GM18870 (cell line): ENCODE results near the gene ANKDD1A.
A peak's percentile ranks its signal among the peaks of the same experiment; 100 is the strongest.

Experiments used
- ATAC-seq: cut with Tn5 transposase; IDR thresholded peaks from one replicate; pipeline ENCODE4 v1.9.1; 2021; ENCODE audit warnings: moderate library complexity; ENCODE audit not compliant: unreplicated experiment

ANKDD1A gene

GRCh38 chr15:64911311-64912186 is at the start of gene ANKDD1A:
Gene ANKDD1A, plus strand, starts transcription at chr15:64911902. Its CDS starts 29 bp downstream, at chr15:64911931.
- ATAC-seq: no peak

- no peak for ATAC-seq
These were observed 49.7 kb upstream of the ANKDD1A start for GRCh38 chr15:64861960-64862359.

- ATAC-seq: no peak
These were observed 49.3 kb upstream of the ANKDD1A start for GRCh38 chr15:64862408-64862807.

DNA sequence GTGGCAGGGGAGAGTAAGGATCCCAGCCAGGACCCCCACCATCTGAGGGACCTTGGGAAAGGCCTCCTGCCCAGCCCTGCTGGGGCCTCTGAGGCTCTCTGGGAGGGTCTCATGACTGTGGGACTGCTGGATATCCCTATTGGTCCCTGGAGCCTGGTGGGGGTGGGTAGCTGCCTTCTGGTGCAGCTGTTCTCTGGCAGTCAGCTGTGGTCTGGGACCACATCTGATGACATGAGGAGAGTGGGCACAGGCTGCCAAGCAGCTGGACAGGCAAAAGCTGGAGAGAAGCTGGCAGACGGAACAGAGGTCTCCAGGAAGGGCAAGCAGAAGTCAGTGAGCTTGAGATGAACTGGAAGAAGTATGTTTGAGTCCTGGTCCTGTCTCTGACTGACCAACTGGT is 47.6 kb upstream of the ANKDD1A start:
- no peak for ATAC-seq

DNA sequence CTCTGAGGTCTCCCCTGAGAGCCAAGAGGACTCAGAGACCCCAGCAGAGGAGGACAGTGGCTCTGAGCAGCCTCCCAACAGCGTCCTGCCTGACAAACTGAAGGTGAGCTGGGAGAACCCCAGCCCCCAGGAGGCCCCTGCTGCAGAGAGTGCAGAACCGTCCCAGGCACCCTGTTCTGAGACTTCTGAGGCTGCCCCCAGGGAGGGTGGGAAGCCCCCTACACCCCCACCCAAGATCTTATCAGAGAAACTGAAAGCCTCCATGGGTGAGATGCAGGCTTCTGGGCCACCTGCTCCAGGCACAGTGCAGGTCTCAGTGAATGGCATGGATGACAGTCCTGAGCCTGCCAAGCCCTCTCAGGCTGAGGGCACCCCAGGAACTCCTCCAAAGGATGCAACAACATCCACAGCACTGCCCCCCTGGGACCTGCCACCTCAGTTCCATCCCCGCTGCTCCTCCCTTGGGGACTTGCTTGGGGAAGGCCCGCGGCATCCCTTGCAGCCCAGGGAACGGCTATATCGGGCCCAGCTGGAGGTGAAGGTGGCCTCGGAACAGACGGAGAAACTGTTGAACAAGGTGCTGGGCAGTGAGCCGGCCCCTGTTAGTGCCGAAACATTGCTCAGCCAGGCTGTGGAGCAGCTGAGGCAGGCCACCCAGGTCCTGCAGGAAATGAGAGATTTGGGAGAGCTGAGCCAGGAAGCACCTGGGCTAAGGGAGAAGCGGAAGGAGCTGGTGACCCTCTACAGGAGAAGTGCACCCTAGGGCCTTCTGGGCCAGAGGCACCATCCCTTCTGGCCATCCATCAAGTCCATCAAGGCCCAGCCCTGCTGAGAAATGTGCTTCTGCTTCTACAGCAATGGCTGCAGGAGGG is 46.3 kb upstream of the ANKDD1A start:
- no peak for ATAC-seq

DNA sequence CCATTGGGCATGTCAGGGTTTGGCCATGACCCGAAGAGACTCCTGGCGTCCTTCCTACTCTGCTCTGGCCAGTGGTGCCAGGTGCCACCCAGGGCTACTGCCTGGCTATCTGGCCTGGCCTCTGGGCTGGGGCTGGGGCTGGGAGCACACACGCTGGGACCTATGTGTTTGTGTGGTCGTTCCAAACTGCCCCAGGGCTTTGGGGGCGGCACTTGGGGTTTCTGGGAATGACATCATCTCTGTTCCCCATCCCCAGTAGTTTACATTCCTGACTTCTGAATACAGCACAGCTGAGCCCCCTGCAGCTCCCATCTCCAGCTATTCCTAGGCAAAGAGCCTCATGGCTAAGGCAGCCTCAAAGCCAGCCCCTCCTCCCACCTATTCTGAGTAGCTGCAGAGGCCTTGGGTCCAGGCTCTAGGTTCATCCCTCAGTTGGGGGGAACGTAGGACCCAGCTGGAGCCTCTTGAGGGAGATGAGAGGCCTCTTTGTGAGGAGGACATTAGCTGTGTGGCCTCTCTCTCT is 45.6 kb upstream of the ANKDD1A start:
- ATAC-seq: no peak

DNA sequence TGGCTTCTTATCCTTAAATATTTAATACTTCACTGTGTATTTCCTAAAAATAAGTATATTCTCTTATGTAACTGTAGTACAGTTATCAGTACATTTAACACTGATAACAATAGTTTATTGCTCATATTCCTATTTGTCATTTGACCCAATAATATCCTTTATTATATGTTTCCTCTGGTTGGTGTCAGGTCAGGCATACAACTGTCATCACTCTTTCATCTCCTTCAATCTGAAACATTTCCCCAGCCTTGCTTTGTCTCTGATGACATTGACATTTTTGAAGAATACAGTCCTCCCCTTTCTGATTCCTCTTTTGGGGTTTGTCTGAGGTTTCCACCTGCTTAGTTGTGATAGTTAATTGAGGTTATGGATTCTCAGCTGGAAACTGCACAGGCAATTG is 42.2 kb upstream of the ANKDD1A start:
- ATAC-seq: no peak

DNA sequence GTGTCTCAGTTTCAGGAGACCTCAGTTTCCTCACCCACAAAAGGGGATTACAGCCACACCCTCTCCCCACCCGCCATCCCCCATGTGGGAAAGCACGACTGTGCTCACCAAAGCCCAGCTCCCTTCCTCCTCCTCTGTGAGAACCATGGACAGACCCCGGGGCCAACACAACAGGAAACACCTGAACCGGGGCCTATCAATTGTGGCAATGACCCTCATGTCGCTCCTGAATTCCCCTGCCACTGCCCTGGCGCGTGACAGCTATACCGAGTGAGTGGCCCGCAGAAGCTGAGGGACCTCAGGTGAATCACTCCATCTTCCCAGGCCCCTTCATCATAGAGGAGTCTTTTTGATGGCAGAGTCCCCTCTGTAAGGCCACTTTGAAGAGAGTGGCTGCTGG is 41.3 kb upstream of the ANKDD1A start:
- ATAC-seq: no peak

DNA sequence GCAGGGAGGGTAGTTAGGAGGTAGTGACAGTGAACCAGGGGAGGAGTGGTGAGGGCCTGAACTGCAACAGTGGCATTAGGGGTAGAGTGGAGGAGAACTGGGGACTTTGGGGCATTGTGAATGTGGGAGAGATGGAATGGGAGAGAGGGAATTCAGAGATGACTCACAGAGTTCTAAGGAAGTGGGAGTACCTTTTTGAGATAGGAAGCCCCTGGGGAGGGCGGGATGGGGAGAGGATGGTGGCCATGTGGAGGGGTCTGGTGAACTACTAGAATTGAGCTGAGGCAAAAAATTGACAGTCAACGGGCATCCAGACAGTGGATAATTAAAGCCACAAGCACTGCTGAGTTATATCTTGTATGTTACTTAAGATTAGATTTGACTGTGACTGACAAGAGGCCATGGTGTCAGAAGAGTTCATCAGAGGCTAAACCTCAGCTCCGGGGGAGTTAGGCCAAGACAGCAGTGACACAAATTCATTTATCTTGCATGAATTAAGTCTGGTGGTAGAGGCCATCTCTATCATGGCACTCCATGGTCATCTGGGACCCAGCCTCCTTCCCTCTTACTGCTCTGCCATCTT is 36.0 kb upstream of the ANKDD1A start:
- no peak for ATAC-seq

GRCh38 chr15:64877435-64877834 is 34.3 kb upstream of the ANKDD1A start:
- ATAC-seq: no peak

GRCh38 chr15:64878705-64879104 is 33.0 kb upstream of the ANKDD1A start:
- ATAC-seq: no peak

- ATAC-seq: no peak
These were observed 28.6 kb upstream of the ANKDD1A start for GRCh38 chr15:64883100-64883581.

DNA sequence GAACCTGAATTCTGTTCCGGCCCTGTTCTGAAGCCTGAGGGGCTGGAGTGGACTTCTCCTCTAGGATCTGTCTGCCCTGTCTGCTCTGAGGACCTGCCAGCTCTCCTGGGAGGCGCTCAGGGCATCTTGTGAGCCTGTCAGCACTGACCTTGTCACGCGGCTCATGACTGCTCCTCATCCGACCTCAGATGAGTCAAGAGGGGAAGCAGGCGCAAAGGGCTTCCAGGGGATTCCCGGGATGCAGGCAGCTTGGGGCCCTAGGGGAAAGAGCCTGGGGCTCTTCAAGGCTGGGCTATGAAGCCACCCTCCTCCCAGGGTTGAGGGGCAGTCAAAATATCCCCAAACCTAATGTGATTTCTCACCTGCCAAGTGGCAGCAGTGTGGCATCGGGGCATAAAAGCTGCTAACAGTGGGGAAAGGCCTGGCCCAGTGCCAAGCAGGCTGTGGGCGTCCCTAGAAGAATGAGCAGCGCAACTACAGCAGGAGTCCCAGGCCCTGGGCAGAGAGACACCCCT is 27.6 kb upstream of the ANKDD1A start:
- no peak for ATAC-seq

DNA sequence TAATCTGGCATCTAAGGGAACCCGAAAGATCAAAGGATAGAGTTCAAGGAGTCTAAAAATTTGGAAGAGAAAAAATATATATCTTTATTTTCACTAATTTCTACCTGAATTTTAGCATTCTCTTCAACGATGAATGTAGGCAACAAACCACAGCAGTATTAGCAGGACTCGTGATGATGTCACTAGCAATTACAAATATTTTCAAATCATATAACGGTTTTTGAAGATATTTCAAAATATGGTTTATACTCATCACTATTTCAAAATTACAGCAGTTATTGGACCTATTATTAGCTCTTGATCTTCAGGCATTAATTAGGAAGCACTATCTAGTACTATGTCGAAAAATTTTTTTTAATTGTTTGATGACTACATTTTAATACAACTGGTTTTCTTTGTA is 27.0 kb upstream of the ANKDD1A start:
- ATAC-seq: no peak

GRCh38 chr15:64888336-64888735 is 23.4 kb upstream of the ANKDD1A start:
- no peak for ATAC-seq

- no peak for ATAC-seq
These were observed 20.1 kb upstream of the ANKDD1A start for GRCh38 chr15:64891561-64891960.

- no peak for ATAC-seq
These were observed 18.8 kb upstream of the ANKDD1A start for GRCh38 chr15:64892847-64893403.

- ATAC-seq: peak; percentile 59
These were observed 18.0 kb upstream of the ANKDD1A start for GRCh38 chr15:64893481-64894394.

DNA sequence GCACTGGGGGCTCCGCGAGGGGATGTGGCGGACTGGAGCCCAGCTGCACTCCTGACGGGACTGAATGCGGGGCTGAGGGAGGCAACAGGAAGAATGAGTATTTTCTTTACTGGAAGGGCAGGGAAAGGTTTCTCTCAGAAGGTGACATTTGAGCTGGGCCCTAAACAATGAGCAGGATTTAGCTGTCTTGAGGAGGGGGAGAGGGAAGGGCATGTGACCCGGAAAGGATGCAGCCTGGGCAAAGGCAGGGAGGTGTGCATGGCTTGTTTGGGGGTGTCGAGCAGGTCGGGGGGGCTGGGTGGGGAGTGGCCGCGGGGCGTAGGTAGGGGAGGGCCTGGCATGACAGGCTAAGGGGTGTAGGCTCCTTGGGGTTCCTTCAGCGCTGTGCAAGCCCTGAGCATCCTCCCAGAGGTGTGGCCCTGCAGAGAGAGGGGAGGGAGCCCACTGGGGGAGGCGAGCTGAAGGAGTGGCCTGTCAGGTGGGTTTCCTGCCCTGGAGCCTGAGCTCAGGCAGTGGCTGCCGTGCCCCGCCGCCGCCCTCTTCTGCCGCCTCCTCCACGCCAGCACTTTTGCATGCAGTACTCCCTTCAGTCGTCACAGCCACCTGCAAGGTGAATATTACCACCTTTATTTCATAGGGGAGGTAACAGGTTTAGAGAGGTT is 17.2 kb upstream of the ANKDD1A start:
- no peak for ATAC-seq
